ENCODE measurements around the gene SPRY4.

GRCh38 chr5:142327111-142327842 lies 2.5 kb upstream of the SPRY4 start:
- no peak for TF ChIP-seq POLR2AphosphoS5 (IDR thresholded peaks at IDR 0.05; ENCODE audit: low read depth, low read length)
- TF ChIP-seq TAF1 (IDR thresholded peaks at IDR 0.05; ENCODE audit: borderline replicate concordance, insufficient read depth, low read length) = peak; percentile 10; the same call in 1 of the 2 replicates
- no peak for TF ChIP-seq FOXP2 (optimal IDR thresholded peaks at IDR 0.05; ENCODE audit: borderline replicate concordance, extremely low read depth, extremely low read length, insufficient read depth)
- TF ChIP-seq, protein P1, sequence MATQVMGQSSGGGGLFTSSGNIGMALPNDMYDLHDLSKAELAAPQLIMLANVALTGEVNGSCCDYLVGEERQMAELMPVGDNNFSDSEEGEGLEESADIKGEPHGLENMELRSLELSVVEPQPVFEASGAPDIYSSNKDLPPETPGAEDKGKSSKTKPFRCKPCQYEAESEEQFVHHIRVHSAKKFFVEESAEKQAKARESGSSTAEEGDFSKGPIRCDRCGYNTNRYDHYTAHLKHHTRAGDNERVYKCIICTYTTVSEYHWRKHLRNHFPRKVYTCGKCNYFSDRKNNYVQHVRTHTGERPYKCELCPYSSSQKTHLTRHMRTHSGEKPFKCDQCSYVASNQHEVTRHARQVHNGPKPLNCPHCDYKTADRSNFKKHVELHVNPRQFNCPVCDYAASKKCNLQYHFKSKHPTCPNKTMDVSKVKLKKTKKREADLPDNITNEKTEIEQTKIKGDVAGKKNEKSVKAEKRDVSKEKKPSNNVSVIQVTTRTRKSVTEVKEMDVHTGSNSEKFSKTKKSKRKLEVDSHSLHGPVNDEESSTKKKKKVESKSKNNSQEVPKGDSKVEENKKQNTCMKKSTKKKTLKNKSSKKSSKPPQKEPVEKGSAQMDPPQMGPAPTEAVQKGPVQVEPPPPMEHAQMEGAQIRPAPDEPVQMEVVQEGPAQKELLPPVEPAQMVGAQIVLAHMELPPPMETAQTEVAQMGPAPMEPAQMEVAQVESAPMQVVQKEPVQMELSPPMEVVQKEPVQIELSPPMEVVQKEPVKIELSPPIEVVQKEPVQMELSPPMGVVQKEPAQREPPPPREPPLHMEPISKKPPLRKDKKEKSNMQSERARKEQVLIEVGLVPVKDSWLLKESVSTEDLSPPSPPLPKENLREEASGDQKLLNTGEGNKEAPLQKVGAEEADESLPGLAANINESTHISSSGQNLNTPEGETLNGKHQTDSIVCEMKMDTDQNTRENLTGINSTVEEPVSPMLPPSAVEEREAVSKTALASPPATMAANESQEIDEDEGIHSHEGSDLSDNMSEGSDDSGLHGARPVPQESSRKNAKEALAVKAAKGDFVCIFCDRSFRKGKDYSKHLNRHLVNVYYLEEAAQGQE (IDR thresholded peaks at IDR 0.05; ENCODE audit: insufficient read depth in 1 of 2, low read depth in 2 of 2, low read length in 2 of 2) = no peak
- no peak for TF ChIP-seq SIN3A (IDR thresholded peaks at IDR 0.05; ENCODE audit: borderline replicate concordance, insufficient read depth, low read length)
